Measurements from ENCODE around the gene VIPR1. TPM values are rescaled to one million over a fixed set of nuclear protein-coding genes. Genes with fewer than 3 reads are reported as not detected.

The VIPR1 gene, protein sequence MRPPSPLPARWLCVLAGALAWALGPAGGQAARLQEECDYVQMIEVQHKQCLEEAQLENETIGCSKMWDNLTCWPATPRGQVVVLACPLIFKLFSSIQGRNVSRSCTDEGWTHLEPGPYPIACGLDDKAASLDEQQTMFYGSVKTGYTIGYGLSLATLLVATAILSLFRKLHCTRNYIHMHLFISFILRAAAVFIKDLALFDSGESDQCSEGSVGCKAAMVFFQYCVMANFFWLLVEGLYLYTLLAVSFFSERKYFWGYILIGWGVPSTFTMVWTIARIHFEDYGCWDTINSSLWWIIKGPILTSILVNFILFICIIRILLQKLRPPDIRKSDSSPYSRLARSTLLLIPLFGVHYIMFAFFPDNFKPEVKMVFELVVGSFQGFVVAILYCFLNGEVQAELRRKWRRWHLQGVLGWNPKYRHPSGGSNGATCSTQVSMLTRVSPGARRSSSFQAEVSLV
- total RNA-seq (2014; rRNA removed; shearing (Covaris generic)), result not detected in 2 replicates

DNA sequence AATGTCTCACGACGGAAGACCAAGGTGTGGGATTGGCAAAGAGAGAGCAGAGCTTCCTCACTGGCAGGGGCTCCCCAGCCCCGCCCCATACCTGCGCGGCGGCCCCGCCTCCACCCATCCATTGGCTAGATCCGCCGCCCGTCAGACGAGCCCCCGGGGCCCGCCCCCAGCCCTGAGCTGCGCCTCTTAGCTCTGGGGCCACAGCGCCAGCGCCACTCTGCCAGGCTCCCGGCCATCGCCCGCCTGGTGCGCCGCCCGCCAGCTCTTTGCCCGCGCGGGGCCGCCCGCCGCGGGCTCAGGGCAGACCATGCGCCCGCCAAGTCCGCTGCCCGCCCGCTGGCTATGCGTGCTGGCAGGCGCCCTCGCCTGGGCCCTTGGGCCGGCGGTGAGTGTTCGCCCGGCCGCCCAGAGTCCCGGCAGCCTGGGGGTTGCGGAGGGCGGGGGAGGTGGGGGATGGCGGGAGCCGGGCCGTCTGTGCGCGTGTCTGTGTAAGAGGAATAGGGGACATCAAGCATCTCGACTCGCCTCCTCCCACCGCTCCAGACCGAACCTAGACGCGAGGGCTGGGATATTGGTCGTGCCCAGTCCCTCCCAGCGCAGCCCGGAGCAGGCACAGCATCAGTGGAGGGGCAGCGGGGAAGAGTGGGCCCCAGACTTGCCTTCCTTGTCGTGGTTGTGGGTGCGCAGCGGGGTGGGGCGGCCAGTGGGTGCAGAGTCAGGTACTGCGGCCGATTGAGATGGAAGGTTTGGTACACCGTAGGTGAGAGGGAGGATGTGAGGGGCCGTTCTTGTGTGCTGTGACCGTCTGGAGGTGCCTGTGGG lies at the start of gene VIPR1:
Gene VIPR1 (plus strand): TSS at position 215 of the 822 bp plus-strand sequence. CDS start 93 bp downstream, at position 308.
- no peak for DNase-seq (ENCODE audit: low spot score)

DNA sequence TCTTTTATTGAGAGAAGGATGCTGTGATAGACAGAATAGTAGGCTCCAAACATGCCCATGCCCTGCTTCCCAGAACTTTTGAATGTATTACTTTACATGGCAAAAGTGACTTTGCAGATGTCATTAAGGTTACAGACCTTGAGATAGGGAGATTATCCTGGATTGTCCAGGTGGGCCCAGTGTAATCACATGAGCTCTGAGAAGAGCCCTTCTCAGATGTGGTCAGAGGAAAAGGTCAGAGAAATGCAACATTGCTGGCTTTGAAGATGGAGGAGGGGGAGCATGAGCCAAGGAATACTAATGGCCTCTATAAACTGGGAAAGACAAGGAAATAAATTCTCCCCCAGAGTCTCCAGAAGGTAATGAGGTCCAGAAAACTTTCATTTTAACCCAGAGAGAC lies 46.2 kb upstream of the VIPR1 start:
- no peak for DNase-seq (ENCODE audit: low spot score)

DNA sequence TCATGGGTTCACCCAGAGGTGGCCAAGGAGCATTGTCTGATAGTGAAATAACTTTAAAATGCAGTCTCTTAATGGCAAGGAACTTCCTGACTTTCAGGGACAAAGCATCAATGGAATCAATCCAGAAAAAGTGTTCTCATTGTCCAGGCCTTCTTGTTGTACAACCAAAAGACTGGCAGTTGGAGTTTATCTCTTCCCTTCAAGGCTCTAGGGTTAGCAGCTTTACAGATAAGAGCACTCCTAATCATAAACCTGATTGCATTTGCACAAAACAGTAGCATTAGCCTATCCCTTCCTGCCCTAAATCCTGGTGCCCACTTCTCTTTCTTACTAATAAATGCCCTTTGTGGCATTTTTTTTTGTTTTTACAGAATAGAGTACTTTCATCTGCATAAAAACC lies 43.3 kb upstream of the VIPR1 start:
- DNase-seq (ENCODE audit: low spot score), result no peak

DNA sequence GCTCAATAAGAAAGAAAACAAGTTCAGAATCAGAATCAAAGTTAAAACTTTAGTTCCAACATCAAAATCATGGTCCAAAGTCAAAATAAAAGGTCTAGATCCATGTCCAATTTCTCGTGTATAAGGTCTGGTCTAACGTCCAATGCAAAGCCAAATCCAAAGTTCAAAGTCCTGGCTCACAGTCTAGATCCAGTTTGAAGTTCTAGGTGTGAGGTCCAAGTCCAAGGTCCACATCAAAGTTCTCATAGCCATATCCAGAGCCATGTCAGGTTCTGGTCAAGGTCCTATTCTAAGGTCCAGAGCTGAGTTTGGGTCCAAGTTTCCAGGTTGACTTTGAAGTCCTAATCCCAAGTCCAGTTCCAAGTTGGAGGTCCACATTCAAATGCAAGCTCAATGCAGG lies 40.7 kb upstream of the VIPR1 start:
- DNase-seq (ENCODE audit: low spot score), result no peak

DNA sequence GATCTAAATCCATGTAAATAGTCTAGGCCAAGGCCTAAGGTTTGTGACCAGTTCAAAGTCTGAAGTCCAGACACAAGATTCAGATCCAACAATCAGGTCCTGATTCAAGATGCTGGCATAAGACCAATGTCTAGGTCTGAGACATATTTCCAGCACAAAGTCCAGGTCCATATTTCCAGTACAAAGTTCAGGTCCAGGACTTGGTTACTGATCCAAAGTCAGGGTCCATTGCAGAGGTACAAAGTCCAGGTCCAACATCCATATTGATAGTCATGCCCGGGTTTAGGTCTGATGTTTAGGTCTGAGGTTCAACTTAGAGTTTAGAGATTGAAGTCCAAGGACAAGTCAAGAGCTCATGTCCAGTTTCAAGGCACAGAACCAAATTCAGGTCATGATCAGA lies 39.4 kb upstream of the VIPR1 start:
- no peak for DNase-seq (ENCODE audit: low spot score)

DNA sequence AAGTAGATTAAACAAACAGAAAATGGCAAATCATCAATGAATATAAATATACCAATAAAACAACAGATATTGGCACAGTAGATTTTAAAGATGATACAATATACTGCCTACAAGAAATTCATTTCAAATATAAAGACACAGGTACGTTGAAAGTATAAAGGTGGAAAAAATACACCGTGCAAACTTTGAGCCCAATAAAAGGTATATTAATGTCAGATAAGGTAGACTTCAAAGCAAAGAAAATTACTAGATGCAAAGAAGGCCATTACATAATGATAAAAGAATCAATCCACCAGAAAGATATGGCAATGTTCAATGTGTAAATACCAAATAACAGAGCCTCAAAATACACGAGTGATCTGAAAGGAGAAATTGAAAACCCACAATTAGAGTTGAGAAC lies 34.3 kb upstream of the VIPR1 start:
- no peak for DNase-seq (ENCODE audit: low spot score)

DNA sequence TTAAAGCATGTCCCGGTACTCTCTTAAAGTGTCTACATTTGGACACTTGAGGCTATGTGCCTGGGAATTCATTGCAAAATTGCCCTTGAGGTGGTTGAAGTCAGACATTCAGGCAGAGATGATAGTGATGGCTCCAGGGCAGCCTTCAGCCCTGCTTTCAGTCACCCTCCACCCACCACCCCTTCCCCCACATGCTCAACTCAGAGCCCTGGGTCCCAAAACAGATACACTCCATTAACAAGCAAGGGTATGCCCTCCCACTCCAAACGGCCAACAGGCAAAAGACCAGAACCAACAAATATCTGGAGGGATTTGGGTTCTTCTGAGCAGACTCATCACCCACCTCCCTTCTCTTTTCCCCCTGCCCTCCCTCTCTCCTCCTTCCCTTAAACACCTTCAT lies 29.9 kb upstream of the VIPR1 start:
- no peak for DNase-seq (ENCODE audit: low spot score)

DNA sequence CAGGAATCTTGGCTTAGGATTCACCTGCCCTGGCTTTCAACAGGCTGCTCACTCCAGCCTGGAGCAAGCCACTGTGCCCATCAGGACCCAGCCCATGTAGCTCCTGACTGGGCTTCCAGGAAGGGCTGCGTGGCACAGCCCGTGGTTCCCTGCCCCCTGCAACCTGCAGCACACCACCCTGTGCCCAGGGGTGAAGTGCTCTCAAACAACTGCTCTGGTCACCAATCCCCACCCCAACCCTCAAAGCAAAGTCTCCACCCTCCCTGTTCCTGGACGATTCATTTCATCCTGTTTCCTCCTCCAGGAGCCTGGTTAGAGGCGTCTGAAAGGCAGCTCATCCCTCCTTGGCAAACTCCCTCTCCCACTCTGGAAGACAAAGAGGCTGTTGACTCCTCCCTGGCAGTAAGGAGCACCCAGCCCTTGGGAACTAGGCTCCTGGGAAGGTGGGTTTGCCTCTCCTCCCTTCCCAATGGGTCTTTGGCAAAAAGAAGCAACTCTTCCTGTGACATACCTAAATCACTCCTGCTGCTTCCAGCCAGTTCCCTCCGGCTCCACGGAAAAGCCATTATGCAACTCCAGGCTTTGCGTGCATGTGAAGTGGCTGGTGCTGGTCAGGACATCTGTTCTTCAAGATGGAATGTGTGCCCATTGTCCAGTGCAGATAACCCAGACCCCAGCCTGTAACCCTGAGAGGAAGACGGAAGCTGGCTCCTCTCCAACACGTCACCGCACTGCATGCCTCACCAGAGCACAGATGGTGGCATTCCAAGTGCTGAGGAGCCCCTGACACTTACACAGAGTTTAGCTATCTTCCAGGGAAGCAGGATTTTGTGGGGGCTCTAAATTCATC lies 29.1 kb upstream of the VIPR1 start:
- peak; percentile 84 for DNase-seq (ENCODE audit: low spot score)

DNA sequence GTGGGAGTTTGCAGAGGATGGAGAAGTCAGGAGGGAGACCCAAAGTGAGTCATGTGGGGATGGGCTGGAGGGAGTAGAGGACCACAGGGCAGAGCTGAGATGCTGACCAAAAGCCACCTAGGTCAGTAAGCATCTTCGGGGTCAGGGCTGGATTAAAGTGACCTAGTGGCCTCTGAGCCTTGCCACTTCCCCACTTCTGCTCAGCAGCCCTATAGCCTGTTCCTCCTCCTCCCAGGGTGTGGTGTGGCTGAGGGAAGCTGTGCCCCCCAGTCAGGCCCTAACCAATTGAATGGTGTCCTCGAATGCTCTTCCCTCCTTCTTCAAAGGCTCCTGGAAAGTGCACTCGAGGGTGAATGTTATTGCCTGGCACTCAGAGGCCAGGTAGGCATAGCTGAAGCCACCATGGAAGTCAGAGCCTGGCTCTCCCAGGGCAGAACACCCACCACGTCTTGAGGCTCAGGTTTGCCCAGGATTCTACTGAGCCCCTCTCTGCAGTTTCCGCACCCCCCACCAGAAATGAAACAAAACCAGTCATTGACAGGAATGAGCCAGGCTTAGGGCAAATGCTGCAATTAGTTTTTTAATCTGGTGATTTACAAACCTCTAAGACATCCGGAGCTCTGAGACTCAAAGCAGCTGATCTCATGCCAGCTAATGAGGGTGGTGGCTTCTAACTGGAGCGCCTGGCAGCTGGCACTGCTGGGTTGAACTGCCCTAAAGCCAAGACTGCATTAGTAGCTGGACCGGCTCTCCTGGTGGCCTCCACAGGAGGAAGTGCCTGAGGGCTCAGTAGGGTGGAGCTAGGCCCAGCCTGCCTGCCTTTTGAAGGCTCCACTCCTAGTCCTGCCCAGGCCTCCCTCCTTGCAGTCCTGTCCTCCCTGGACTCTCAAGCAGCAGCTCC lies 26.0 kb upstream of the VIPR1 start:
- DNase-seq (ENCODE audit: low spot score), result peak; percentile 90

DNA sequence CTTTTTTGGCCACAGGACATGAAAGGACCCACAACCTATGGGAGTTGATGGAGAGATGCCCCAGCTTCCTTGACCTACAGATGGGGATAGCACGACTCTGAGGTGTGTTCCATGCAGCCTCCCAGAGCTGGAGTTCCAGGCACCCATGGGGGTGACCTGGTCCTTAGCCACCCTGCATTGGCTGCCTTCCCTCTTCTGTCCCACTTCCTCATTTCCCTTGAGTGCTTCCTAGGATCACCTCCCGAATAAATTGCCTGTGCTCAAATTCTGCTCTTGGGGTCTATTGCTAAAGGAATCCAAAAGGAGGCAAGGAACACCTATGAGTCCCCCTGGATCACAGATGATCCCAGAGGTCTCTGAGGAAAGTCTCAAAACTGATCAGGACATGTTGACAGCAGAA lies 24.7 kb upstream of the VIPR1 start:
- no peak for DNase-seq (ENCODE audit: low spot score)

DNA sequence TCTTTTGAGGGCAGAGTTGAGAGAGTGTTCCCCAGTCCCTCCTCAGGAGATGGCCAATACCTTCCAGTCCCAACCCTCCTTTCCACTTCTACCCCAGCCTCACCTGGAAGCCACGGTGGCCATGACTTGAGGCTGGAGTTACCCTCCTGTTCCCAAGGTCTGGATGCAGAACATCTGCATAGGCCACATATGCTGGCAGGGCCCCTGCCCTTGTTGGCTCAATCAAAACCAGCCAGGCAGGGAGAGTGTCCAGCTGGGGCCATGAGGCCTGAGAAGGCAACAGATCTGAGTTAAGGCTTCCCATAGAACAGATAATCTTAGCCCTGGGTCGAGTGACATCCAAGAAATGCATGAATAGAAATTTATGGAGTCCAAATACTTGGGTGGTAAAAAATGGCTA lies 23.6 kb upstream of the VIPR1 start:
- no peak for DNase-seq (ENCODE audit: low spot score)

DNA sequence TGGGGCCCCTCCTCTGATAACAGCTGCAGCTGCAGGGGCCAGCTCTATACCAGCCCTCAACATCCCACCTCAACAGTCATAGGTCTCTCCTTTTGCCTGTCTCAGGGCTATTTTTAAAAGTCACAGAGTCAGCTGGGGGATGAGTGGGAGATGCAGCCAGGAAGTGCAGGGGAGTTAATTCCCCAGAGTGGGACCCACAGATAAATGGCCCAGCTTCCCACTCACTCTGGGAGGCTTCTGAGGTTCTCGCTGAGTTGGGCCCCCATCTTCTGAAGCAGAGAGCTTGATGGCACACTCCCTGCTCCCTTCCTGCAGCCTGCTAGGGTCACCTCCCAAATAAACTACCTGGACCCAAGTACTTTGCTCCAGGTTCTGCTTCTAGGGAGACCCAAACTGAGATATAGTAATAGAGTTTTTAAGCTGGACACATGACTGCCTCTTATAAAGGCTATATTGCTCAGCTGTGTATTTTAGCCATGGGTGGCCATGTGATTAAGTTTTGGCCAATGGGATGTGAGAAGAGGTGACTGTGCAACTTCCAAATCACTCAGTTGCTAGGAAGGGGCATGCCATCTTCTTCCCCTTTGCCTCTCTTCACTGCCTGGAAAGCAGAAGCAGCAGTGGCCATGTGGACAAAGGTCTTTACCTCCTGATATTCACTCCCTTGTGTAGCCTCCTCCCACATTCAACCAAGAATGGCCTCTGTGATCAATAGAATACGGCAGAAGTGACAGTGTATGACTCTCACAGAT lies 15.5 kb upstream of the VIPR1 start:
- DNase-seq (ENCODE audit: low spot score), result no peak

DNA sequence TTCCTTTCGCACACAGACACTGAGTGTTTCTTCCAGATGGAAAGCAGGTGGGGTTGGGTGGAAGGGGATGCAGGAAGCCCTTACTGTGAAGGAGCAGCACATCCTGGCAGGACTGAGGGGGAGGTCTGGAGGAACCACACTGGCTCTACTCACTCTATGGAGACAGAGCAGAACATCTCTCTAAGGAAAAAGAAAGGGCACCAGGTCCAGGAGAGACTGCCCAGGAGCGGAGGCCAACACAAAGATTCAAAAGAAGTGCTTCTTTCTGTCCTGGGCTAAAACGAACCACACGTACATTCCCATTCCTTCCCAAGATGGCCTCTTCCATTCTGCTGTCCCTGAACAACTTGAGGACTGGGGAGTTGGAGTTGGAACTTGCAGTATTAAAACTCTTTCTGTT lies 13.8 kb upstream of the VIPR1 start:
- no peak for DNase-seq (ENCODE audit: low spot score)

DNA sequence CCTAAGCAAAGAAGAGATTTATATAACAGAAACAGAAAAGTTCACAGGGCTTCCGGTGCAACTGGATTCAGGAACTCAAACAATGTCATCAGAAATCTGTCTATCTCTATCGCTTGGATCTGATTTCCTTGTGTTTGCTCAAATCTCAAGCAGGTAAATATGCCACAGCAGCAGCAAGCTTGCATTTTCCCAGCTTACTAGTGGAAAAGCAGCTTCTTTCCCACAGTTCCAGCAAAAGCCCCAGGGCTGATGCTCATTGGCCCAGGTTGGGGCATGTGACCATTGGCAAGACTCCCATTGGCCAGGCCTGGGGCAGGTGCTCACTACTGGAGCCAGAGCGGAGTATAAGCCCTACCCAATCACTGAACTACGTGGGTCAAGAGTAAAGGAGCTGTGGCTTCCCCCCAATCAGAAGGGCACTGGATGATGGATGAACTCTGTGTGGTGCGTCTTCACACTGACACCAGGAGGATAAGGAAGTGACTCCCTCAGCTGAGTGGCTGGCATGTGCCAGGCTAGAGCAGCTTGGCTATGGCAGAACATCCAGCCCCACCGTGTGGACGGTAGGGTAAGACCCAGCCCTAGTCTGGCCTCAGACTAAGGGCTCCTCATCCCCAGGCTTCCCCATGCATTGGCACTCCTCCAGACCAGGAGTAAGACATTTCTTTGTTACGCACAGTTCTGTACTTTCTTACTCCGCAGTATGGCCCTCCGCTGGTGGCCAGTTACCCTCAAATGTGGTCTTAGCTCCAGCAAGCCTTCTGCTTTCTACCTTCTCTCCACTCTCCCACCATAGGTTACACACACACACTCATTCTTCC lies 13.1 kb upstream of the VIPR1 start:
- no peak for DNase-seq (ENCODE audit: low spot score)

DNA sequence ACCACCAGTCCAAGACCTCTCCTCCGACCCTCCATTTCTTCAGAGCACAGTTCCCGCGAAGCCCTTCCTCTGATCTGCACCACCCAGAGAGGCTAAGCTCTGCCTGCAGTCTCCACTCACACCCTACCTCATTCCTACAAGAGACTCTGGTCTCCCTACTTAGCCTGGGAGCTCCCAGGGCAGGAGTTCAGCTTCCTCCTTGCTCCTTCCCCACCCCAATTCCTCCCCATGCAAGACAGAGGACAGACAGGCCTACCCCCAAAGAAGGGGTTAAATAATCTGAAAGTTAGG lies 12.6 kb upstream of the VIPR1 start:
- DNase-seq (ENCODE audit: low spot score), result no peak

DNA sequence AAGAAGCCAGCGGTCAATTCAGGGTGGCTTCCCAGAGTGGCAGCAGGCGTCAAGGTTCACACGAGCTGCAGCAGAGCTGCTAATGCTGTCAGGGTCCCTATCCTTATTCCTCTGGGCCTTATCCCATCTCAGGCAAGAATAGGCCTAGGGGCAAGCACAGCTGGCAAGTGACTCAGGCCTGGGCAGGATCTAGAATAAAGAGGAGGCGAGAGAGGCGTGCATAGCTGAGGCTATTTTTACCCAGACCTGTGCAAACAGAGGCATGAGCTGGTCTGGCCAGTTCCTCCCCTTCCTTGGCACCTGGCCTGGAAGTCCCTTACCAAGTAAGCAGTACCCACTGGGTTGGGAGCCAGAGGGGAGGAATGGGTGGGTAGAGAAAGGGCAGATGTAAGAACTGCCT lies 12.2 kb upstream of the VIPR1 start:
- peak; percentile 69 for DNase-seq (ENCODE audit: low spot score)

DNA sequence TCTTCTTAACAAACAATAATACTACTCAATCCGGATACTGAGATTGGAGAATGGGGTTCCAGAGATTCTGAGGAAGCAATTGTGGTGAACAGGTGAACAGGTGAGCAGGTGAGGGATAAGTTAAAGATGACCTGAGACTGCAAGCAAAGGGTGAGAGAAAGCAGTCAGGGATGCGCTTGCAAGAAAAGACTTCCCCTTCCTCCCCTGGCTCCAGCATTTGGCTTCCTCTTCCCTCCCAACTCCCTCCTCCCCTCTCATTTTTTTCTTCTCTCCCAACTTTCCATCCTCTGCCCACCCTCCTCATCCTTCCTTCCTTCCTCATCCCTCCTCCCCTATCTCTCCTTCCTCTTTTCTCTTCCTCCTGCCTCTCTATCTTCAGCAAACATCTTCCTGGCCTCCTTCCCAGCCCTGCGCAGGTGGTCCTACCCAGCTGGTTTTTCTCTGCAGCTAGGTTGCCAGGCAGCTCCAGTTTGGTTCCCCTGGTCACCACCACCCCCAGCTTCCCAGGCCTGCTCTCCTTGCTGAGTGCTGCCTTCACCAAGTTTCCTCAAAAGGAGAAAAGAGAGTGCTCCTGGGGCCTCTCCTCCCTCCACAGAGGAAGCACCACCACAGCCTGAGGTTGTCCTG lies 10.4 kb upstream of the VIPR1 start:
- no peak for DNase-seq (ENCODE audit: low spot score)

DNA sequence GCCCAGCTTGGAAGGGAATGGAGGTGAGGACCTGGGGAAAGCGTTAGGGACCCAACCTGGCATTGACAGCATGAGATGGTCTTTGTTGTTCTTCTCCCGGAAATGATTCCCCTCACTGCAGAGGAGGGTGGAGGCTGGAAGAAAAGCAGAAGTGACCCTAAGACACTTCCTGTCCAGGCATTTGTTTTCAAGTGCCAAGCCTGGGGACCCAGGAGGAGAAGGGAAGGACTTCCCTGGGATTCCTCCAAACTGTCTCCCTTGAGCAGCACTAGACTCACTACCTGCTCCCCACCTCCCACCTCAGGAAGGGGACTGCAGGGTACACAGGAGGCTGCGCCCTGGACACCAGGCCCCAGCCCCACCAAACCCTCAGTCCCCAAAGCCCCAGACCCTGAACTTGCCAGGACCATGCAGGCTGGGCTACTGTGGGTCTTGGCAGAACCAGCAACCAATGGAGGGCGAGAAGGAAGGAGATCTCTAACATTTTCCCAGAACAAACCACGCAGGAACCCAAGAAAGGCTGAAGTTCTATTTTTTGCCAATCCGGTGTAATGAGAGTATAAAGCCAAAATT lies 9.8 kb upstream of the VIPR1 start:
- no peak for DNase-seq (ENCODE audit: low spot score)
